Mesodermal cell (in vitro differentiated cells): ENCODE results near the gene ZNF491.
"Not testable (repeated sequence)": the region's sequence is repeated elsewhere in the genome, so short reads cannot be mapped to it uniquely, and the experiment has no call there.

Source experiments
- H3K27ac ChIP-seq: 2 replicates; pipeline ENCODE4 v1.7.0; 2013; ENCODE audit warnings: mild to moderate bottlenecking, low read depth, low read length, moderate library complexity; ENCODE audit not compliant: severe bottlenecking
- H3K36me3 ChIP-seq: 2 replicates; pipeline ENCODE4 v1.7.1; 2013; ENCODE audit warnings: mild to moderate bottlenecking, low read length, moderate library complexity; ENCODE audit not compliant: control insufficient read depth, insufficient read depth
- H3K4me1 ChIP-seq: one replicate; pipeline ENCODE4 v1.7.1; 2013; ENCODE audit warnings: mild to moderate bottlenecking, low read length; ENCODE audit not compliant: insufficient read depth, control insufficient read depth, poor library complexity, severe bottlenecking
- H3K4me3 ChIP-seq: 2 replicates; pipeline ENCODE4 v1.7.0; 2013; ENCODE audit warnings: low read length, control low read depth, mild to moderate bottlenecking; ENCODE audit not compliant: insufficient read depth, poor library complexity, severe bottlenecking; ENCODE audit errors: extremely low read depth
- H3K9me3 ChIP-seq: 2 replicates; pipeline ENCODE4 v1.7.1; 2013; ENCODE audit warnings: mild to moderate bottlenecking, low read length, moderate library complexity; ENCODE audit not compliant: control insufficient read depth
- WGBS, 2 experiments: methylation state at CpG; one replicate each; pipeline ENCODE4 v1.1.5; 2013; ENCODE audit warnings: missing lambda C conversion rate in 2 of 2; ENCODE audit not compliant: insufficient coverage in 2 of 2; 5-methylcytosine and 5-hydroxymethylcytosine counted together

Gene ZNF491

DNA sequence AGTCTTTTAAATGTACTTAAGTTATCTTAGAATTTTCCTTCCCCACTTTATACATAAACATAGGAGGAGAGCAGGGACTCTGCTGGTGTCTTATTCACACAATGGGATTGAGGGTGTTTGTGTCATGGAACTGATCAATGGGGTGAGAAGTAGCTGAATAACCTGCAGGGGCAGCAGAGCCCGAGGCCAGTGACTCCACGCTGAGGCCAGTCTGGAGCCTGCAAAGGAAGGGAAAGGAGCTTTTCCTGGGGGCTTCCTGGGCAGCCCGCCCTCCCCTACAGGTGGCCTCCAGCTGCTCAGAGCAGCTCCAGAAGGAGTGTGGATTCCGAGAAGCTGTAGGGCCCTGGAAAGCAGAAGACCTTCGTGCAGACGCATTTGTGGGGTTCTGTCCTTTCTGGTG lies 49.3 kb downstream of the ZNF491 start:
- H3K4me3 ChIP-seq, H3K27ac ChIP-seq, H3K4me1 ChIP-seq, H3K36me3 ChIP-seq, H3K9me3 ChIP-seq: not testable (repeated sequence)
- WGBS, 2 experiments = 56 to 64% methylated on average over 6 of the region's 6 CpGs

GRCh38 chr19:11848200-11848593 lies 49.9 kb downstream of the ZNF491 start:
- Histone ChIP-seq H3K27ac (no peak overlapping the region), H3K9me3 (peaks cover 2% of the 10 kb centered on the region), H3K36me3 (no peaks in the 10 kb centered on the region), H3K4me1 (no peaks in the 10 kb centered on the region), H3K4me3 (peak overlapping the region; percentile 29)
- 84 to 96% methylated on average over 7 to 11 of the region's 11 CpGs for WGBS, 2 experiments

DNA sequence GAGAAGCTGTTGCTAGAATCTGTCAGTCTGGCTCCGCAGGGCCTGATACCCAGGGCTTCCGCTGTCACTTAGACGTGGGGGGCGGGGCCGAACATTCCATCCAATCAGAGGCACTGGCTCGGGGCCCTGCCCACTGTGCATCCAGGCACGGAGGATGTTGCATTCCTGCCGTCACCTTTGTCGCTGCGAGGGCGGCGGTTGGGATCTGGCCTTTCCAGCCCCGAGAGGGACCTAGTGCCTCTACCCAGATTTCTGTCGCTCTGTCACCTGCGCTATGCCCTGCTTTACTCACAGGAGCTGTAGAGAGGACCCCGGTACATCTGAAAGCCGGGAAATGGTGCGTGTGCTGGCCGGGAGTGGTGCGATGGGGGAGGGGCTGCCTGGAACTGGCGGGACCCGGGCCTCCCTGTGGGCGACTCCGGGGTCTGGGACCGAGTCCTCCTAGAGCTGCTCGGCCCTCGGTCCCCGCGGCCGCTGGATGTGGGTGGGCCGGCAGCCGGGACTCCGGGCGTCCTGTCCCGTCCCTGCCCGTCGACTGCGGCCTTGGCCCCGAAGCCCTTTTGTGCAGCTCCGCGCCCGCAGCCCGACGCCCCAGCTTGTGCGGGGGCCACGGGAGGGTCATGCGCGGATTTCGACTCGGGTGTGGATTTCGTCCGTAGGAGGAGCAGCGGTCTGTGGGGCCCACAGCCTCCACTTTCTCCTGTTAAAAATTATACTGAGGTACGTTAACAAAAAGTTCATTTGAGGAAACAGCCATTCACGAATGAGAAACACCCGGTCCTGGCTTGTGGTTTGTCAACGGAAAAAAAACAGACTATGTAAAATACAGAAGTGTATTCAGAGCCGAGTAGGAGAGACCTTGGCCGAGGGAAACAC lies 50.5 kb downstream of the ZNF491 start, which contains the start of gene ZNF439:
Gene ZNF439, plus strand, starts transcription at position 133 of the 876 bp plus-strand sequence. Its CDS starts 142 bp downstream, at position 275.
- WGBS, 2 experiments = 60 to 70% methylated on average over 49 to 58 of the region's 59 CpGs
- H3K4me1 ChIP-seq = no peaks in the 10 kb centered on the region
- H3K27ac ChIP-seq = no peak within 1 kb of the TSS
- peak within 1 kb of the TSS; percentile 29 for H3K4me3 ChIP-seq
- no peaks in the 10 kb centered on the region for H3K36me3 ChIP-seq
- peaks cover 8% of the 10 kb centered on the region for H3K9me3 ChIP-seq

DNA sequence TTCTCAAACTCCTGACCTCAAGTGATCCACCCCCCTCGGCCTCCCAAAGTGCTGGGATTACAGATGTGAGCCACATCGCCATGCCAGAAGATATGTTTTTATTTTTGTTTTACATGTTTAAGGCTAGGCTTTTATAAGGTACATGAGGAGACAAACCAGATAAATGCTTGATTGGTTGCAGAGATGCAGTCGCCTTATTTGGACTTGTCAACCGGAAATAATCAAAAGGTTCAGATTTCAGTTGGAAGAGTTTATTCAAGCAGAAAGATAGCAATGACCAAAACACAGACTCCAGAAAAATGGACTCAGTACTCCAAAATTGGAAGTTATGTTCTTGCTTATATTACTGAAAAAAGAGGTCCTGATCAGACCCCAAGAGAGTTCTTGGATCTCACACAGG lies 52.0 kb downstream of the ZNF491 start:
- H3K27ac ChIP-seq, H3K4me3 ChIP-seq, H3K4me1 ChIP-seq, H3K36me3 ChIP-seq: not testable (repeated sequence)
- peaks cover 11% of the 10 kb centered on the region for H3K9me3 ChIP-seq
- 90 to 92% methylated on average over 2 to 3 of the region's 4 CpGs for WGBS, 2 experiments

- Histone ChIP-seq H3K9me3 (peaks cover 11% of the 10 kb centered on the region), H3K27ac (no peak overlapping the region), H3K36me3 (no peaks in the 10 kb centered on the region), H3K4me3 (no peak overlapping the region), H3K4me1 (no peaks in the 10 kb centered on the region)
- WGBS, 2 experiments = 61 to 67% methylated on average over 2 of the region's 3 CpGs
Measured at GRCh38 chr19:11853358-11853757, 55.0 kb downstream of the ZNF491 start.

DNA sequence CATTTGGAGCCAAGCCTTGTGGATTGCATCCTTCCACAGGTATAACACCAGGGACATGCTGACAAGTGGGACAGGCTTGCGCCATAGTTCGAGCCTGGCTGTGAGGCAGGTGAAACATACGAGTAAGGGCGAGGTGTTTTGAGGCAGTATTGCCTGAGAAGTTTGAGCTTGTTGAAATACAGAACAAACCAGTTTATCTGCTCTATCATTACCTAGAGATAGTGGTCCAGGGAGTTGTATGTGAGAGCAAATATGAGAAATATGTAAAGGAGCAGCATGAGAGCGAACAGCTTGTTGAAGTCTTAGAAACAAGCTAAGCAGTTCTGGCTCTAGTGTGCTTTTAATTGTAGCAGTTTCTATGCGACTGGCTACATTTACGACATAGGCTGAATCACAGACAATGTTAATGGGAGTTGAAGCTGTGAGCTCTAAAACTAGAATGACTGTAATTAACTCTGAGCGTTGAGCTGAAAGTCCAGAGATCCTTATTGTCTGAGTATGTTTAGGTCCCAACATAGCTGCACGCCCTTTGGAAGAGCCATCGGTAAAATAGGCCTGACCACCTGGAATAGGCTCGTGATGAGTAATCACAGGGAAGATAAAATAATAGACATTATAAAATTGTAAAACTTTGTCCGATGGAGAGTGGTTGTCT lies 58.4 kb downstream of the ZNF491 start:
- Histone ChIP-seq H3K4me3 (no peak overlapping the region), H3K27ac (no peak overlapping the region), H3K4me1 (no peaks in the 10 kb centered on the region), H3K9me3 (peaks cover 23% of the 10 kb centered on the region), H3K36me3 (no peaks in the 10 kb centered on the region)
- WGBS, 2 experiments = 89 to 94% methylated on average over 4 to 6 of the region's 12 CpGs
